HCT116 (cell line): Measurements from ENCODE around the gene MCEMP1.

Experiments
- CEBPB ChIP-seq: IDR thresholded peaks from 2 replicates; pipeline ENCODE4 v1.6.1; 2012; ENCODE audit warnings: low read depth
- CTCF ChIP-seq, 3 experiments: fragments of 200-600 bp in 1 of 3; sonication (generic) in 1 of 3; IDR thresholded peaks in 2 of 3; conservative IDR thresholded peaks in 1 of 3; 2 replicates each; pipeline ENCODE4 v1.5.1; 2012 to 2017; ENCODE audit warnings: low read depth in 2 of 3, low read length in 2 of 3, antibody characterized with exemption in 1 of 3, borderline replicate concordance in 1 of 3, control low read depth in 1 of 3, mild to moderate bottlenecking in 1 of 3, mixed read lengths in 1 of 3, mixed run types in 1 of 3, moderate library complexity in 1 of 3; ENCODE audit not compliant: insufficient read depth in 1 of 3

- TF ChIP-seq CTCF (IDR thresholded peaks at IDR 0.05 in 2 of 3, conservative IDR thresholded peaks at IDR 0.05 in 1 of 3; ENCODE audit: borderline replicate concordance in 1 of 3, insufficient read depth in 1 of 3, low read depth in 2 of 3, low read length in 2 of 3) (no peak), CEBPB (no peak)
Observed at GRCh38 chr19:7635670-7636069, 41.2 kb upstream of the MCEMP1 start.
